ENCODE data around the gene KCNK16. TPM values are rescaled to one million over a fixed set of nuclear protein-coding genes. Genes with fewer than 3 reads are reported as not detected.

The KCNK16 gene
- total and polyA plus RNA-seq, 10 donors: not detected

DNA sequence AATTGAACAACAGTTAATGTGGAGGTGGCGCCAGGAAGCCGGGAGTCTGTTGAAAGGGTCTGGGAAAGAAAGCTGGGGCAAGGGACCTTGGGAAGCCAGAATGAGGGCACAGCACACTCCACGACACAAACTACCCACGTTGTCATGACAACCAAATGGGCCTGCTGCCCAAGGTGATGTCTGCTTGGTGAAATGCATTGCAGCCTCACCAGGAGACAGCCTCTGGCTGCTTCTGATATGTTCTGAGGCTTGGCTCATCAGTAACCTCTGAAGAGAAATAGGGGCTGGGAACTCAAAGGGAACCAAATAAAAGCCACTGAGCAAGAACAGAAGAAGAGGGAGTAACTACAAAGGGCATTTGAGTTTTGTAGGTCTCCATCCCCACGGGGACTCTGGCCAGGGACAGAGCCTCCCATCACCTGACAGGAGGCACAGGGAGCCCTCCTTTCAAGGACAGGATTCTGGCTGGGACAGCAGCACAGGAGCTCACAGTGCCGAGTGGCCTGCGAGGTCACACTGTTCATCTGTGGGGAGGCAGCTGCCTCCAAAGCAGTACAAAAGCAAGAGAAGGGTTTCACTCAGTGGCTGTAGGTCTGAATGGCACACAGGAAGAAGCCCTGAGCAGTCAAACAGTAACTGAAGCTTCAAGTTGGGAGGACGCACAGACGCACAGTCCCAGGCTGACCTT lies 44.6 kb upstream of the KCNK16 start:
- intact Hi-C loops (cut with DNase I; ENCODE audit: low total_unique reads): no loop called here
- 67 to 81% (median 74%) methylated on average over 9 of the region's 9 CpGs for WGBS, 5 donors

DNA sequence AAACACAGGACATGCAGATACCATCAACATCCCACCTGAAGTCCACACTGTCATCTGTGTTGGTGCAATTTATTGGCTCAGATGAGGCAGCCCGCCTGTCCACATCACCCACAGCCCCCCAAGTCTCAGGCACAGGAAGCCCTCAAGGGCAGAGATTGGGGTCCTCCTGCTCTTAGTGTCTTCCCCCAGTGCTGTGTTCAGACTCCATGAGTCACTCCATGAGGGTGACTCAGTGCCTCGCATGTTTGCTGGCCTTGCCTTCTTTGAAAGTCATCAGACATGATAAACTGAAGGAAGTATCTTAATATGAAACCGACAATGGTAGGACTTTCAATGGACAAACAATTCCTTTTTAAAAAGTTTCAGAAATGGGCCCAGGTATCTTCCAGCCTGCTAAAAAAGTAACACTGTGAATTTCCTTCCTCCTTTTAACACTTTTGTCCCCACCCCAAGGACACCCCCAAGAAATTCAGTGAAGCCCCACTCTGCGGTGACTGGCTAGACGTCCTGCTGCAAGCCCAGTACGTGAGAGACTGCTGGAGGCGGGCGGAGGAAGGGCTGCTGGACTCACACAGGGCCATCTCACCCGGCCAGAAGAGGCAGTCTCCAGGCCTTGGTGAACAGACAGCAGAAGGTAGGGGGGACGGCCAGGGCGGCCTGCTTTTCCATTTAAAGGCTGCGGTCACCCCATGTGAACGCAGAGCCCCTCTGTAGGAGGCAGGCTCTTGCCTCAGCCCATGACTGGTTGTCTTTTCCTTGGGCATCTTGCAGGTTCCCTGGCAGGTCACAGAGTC lies 43.0 kb upstream of the KCNK16 start:
- no peaks in the 10 kb centered on the region for H3K9me3 ChIP-seq
- H3K27ac ChIP-seq: no peak overlapping the region
- intact Hi-C loops (cut with DNase I; ENCODE audit: low total_unique reads): no loop called here
- H3K4me3 ChIP-seq: no peak overlapping the region
- no peak for TF ChIP-seq CTCF (IDR thresholded peaks at IDR 0.05 in 8 of 11, conservative IDR thresholded peaks at IDR 0.05 in 3 of 11)
- no peak for TF ChIP-seq POLR2AphosphoS5 (IDR thresholded peaks at IDR 0.05)
- no peak for TF ChIP-seq POLR2A (IDR thresholded peaks at IDR 0.05)
- H3K36me3 ChIP-seq: no peaks in the 10 kb centered on the region
- H3K4me1 ChIP-seq: peaks cover 0 to 9% (median 4%) of the 10 kb centered on the region in 6 donors
- peaks cover 0 to 28% (median 0%) of the 10 kb centered on the region in 7 donors for H3K27me3 ChIP-seq (replicated peaks in 1 of 7)
- no peak for DNase-seq
- 78 to 90% (median 86%) methylated on average over 9 to 13 of the region's 13 CpGs for WGBS, 5 donors

More for the DNA sequence above, 44.6 kb upstream of the KCNK16 start:
- Histone ChIP-seq H3K27ac (no peak overlapping the region), H3K4me3 (no peak overlapping the region), H3K4me1 (peaks cover 0 to 5% (median 2%) of the 10 kb centered on the region in 6 donors), H3K27me3 (replicated peaks in 1 of 7) (peaks cover 0 to 22% (median 0%) of the 10 kb centered on the region in 7 donors), H3K9me3 (no peaks in the 10 kb centered on the region), H3K36me3 (no peaks in the 10 kb centered on the region)
- no peak for DNase-seq
- TF ChIP-seq POLR2AphosphoS5 (IDR thresholded peaks at IDR 0.05) (no peak), POLR2A (IDR thresholded peaks at IDR 0.05) (no peak), CTCF (IDR thresholded peaks at IDR 0.05 in 8 of 11, conservative IDR thresholded peaks at IDR 0.05 in 3 of 11) (no peak)

DNA sequence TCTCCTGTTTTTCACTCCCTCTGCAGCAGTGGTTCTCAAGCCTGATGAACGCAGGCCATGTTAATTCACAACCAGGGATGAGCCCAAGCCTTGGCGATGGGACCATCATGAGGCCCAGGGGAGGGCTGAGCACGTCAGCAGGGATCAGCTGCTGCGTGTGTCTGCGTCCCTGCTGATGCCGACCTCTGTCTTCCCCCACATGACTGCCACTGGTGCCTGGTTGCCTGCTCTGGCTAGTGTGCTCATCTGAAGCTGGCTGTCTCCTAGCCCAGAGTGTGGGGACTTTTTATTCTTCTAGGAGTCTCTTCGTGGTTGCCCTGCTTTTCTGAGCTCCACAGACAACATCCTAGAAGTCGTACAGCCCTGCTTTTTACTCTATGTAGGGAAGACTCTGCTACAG lies 40.8 kb upstream of the KCNK16 start:
- Histone ChIP-seq H3K27me3 (replicated peaks in 1 of 7) (peaks cover 0 to 13% (median 0%) of the 10 kb centered on the region in 7 donors), H3K36me3 (no peaks in the 10 kb centered on the region), H3K27ac (no peak overlapping the region), H3K4me1 (peaks cover 0 to 9% (median 4%) of the 10 kb centered on the region in 6 donors), H3K4me3 (no peak overlapping the region), H3K9me3 (no peaks in the 10 kb centered on the region)
- 82 to 93% (median 88%) methylated on average over 8 of the region's 8 CpGs for WGBS, 5 donors
- no peak for DNase-seq
- TF ChIP-seq CTCF (IDR thresholded peaks at IDR 0.05 in 8 of 11, conservative IDR thresholded peaks at IDR 0.05 in 3 of 11) (no peak), POLR2AphosphoS5 (IDR thresholded peaks at IDR 0.05) (no peak), POLR2A (IDR thresholded peaks at IDR 0.05) (no peak)
- intact Hi-C loops (cut with DNase I; ENCODE audit: low total_unique reads): loop anchor here (5.0 kb wide), 1 partner anchor 944 kb away; no protein-coding TSS in a partner anchor

DNA sequence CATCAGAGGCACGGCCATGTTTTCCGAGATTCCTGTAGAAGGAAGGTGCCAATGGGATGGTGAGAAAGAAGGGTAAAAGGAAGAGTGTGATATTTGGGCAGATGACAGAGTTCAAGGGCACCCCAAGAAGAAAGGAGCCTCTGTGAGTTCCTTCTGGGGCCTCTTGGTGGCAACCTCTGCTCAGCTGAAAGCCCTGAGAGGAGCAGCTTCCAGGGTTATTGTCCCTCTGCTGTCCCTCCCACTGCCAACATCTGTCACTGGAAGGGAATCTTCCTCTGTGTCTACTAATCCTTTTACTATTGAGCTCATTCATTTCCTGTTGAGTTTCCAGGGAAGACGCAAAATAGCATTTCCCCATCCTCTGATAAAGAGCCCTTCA lies 40.0 kb upstream of the KCNK16 start:
- WGBS, 5 donors: 37 to 47% (median 45%) methylated on average over 3 of the region's 3 CpGs
- H3K27ac ChIP-seq: no peak overlapping the region
- intact Hi-C loops (cut with DNase I; ENCODE audit: low total_unique reads): loop anchor here (5.0 kb wide), 1 partner anchor 945 kb away; no protein-coding TSS in a partner anchor

More for the DNA sequence above, 40.0 kb upstream of the KCNK16 start:
- no peak for TF ChIP-seq POLR2A (IDR thresholded peaks at IDR 0.05)
- no peak for TF ChIP-seq CTCF (IDR thresholded peaks at IDR 0.05 in 8 of 11, conservative IDR thresholded peaks at IDR 0.05 in 3 of 11)
- TF ChIP-seq POLR2AphosphoS5 (IDR thresholded peaks at IDR 0.05): no peak
- H3K27me3 ChIP-seq (replicated peaks in 1 of 7): peaks cover 0 to 13% (median 0%) of the 10 kb centered on the region in 7 donors
- H3K4me1 ChIP-seq: peaks cover 0 to 14% (median 6%) of the 10 kb centered on the region in 6 donors
- DNase-seq: no peak
- H3K9me3 ChIP-seq: no peaks in the 10 kb centered on the region
- no peaks in the 10 kb centered on the region for H3K36me3 ChIP-seq
- no peak overlapping the region for H3K4me3 ChIP-seq
